HEK293 (cell line): Measurements from ENCODE around the gene MICAL3.
A peak's percentile ranks its signal among the peaks of the same experiment; 100 is the strongest.

Experiments used
- CTCF ChIA-PET: fragments of 350-600 bp; formaldehyde crosslinking; extraction: SDS; loops from one replicate; lab custom pipeline; 2021; ENCODE audit warnings: antibody characterized with exemption; lab: Yijun Ruan, JAX
- POLR2A ChIA-PET: fragments of 300-600 bp; formaldehyde crosslinking; extraction: SDS; loops from one replicate; lab custom pipeline; 2020; ENCODE audit warnings: antibody characterized with exemption, inconsistent platforms; lab: Yijun Ruan, JAX
- H3K27ac ChIP-seq: fragments of 200-500 bp; sonication (Bioruptor generic); 2 replicates; pipeline ENCODE4 v1.5.1; 2014; ENCODE audit warnings: low read depth, low read length, control low read depth, inconsistent platforms; ENCODE audit errors: extremely low read depth
- H3K36me3 ChIP-seq, 2 experiments: fragments of 200-500 bp in 1 of 2; sonication (Bioruptor generic) in 1 of 2; 1 replicate in 1 of 2; 2 replicates in 1 of 2; pipeline ENCODE4 v1.5.1; 2014 to 2017; ENCODE audit warnings: inconsistent platforms in 2 of 2, low read length in 2 of 2; ENCODE audit not compliant: control insufficient read depth in 2 of 2, insufficient read depth in 1 of 2
- H3K4me1 ChIP-seq: fragments of 200-500 bp; sonication (Bioruptor generic); 2 replicates; pipeline ENCODE4 v1.5.1; 2014; ENCODE audit warnings: mild to moderate bottlenecking, low read length, inconsistent platforms; ENCODE audit not compliant: control insufficient read depth, insufficient read depth
- H3K4me3 ChIP-seq: 2 replicates; pipeline ENCODE4 v1.5.1; 2011; ENCODE audit warnings: low read depth, mild to moderate bottlenecking, control low read depth, low read length, moderate library complexity
- H3K9me3 ChIP-seq: fragments of 200-500 bp; sonication (Bioruptor generic); 2 replicates; pipeline ENCODE4 v1.5.1; 2014; ENCODE audit warnings: low read depth, low read length, inconsistent platforms; ENCODE audit not compliant: control insufficient read depth, insufficient read depth
- GLI2 ChIP-seq: fragments of 450-650 bp; formaldehyde crosslinking; IDR thresholded peaks from 2 replicates; pipeline ENCODE4; 2017; ENCODE audit warnings: missing biosample characterization, missing genetic modification characterization, low read depth, borderline replicate concordance
- GLIS1 ChIP-seq: fragments of 450-650 bp; formaldehyde crosslinking; IDR thresholded peaks from 2 replicates; pipeline ENCODE4 v1.5.1; 2016; ENCODE audit warnings: missing biosample characterization, missing genetic modification characterization
- KLF1 ChIP-seq: fragments of 450-650 bp; formaldehyde crosslinking; IDR thresholded peaks from 2 replicates; pipeline ENCODE4 v1.5.1; 2016; ENCODE audit warnings: missing biosample characterization, missing genetic modification characterization
- YY1 ChIP-seq: fragments of 450-650 bp; formaldehyde crosslinking; IDR thresholded peaks from 2 replicates; pipeline ENCODE4 v1.5.1; 2018; ENCODE audit warnings: missing biosample characterization, missing genetic modification characterization
- ZFP3 ChIP-seq: fragments of 450-650 bp; formaldehyde crosslinking; IDR thresholded peaks from 2 replicates; pipeline ENCODE4 v1.5.1; 2016; ENCODE audit warnings: low read depth, missing biosample characterization, missing genetic modification characterization
- ZFP69B ChIP-seq: fragments of 450-650 bp; formaldehyde crosslinking; IDR thresholded peaks from 2 replicates; pipeline ENCODE4 v1.5.1; 2016; ENCODE audit warnings: missing biosample characterization, missing genetic modification characterization
- ZIC2 ChIP-seq: fragments of 450-650 bp; formaldehyde crosslinking; IDR thresholded peaks from 2 replicates; pipeline ENCODE4 v1.5.1; 2016; ENCODE audit warnings: missing biosample characterization, missing genetic modification characterization
- ZNF121 ChIP-seq: fragments of 450-650 bp; formaldehyde crosslinking; IDR thresholded peaks from 2 replicates; pipeline ENCODE4 v1.5.1; 2016; ENCODE audit warnings: missing biosample characterization, missing genetic modification characterization
- ZNF133 ChIP-seq: fragments of 450-650 bp; formaldehyde crosslinking; IDR thresholded peaks from 2 replicates; pipeline ENCODE4 v1.5.1; 2016; ENCODE audit warnings: missing biosample characterization, missing genetic modification characterization
- ZNF140 ChIP-seq: fragments of 450-650 bp; formaldehyde crosslinking; IDR thresholded peaks from 2 replicates; pipeline ENCODE4 v1.5.1; 2016; ENCODE audit warnings: missing biosample characterization, missing genetic modification characterization
- ZNF157 ChIP-seq: fragments of 450-650 bp; formaldehyde crosslinking; IDR thresholded peaks from 2 replicates; pipeline ENCODE4 v1.5.1; 2016; ENCODE audit warnings: missing biosample characterization, missing genetic modification characterization
- ZNF2 ChIP-seq: fragments of 450-650 bp; formaldehyde crosslinking; IDR thresholded peaks from 2 replicates; pipeline ENCODE4 v1.5.1; 2016; ENCODE audit warnings: missing biosample characterization, missing genetic modification characterization
- ZNF223 ChIP-seq: fragments of 450-650 bp; formaldehyde crosslinking; IDR thresholded peaks from 2 replicates; pipeline ENCODE4 v1.5.1; 2016; ENCODE audit warnings: missing biosample characterization, missing genetic modification characterization
- ZNF658 ChIP-seq: fragments of 450-650 bp; formaldehyde crosslinking; IDR thresholded peaks from 2 replicates; pipeline ENCODE4; 2016; ENCODE audit warnings: missing biosample characterization, missing genetic modification characterization
- ZNF701 ChIP-seq: fragments of 450-650 bp; formaldehyde crosslinking; IDR thresholded peaks from 2 replicates; pipeline ENCODE4 v1.5.1; 2016; ENCODE audit warnings: missing biosample characterization, missing genetic modification characterization
- TF ChIP-seq, protein P1 (sequence below): fragments of 450-650 bp; formaldehyde crosslinking; IDR thresholded peaks from 2 replicates; pipeline ENCODE4 v1.5.1; 2016; ENCODE audit warnings: missing biosample characterization, missing genetic modification characterization
- TF ChIP-seq, protein P2 (sequence below): fragments of 450-650 bp; formaldehyde crosslinking; IDR thresholded peaks from 2 replicates; pipeline ENCODE4 v1.5.1; 2016; ENCODE audit warnings: missing biosample characterization, missing genetic modification characterization
- TF ChIP-seq, protein P3 (sequence below): fragments of 450-650 bp; IDR thresholded peaks from 2 replicates; pipeline ENCODE4 v1.5.1; 2018; ENCODE audit warnings: missing biosample characterization, mild to moderate bottlenecking, missing genetic modification characterization
- TF ChIP-seq, protein P4 (sequence below): fragments of 450-650 bp; formaldehyde crosslinking; IDR thresholded peaks from 2 replicates; pipeline ENCODE4 v1.5.1; 2016; ENCODE audit warnings: missing biosample characterization, missing genetic modification characterization
- TF ChIP-seq, protein P5 (sequence below): fragments of 450-650 bp; formaldehyde crosslinking; IDR thresholded peaks from 2 replicates; pipeline ENCODE4 v1.5.1; 2016; ENCODE audit warnings: missing biosample characterization, missing genetic modification characterization
- TF ChIP-seq, protein P6 (sequence below): fragments of 450-650 bp; formaldehyde crosslinking; IDR thresholded peaks from 2 replicates; pipeline ENCODE4 v1.5.1; 2016; ENCODE audit warnings: missing biosample characterization, missing genetic modification characterization

The MICAL3 gene

DNA sequence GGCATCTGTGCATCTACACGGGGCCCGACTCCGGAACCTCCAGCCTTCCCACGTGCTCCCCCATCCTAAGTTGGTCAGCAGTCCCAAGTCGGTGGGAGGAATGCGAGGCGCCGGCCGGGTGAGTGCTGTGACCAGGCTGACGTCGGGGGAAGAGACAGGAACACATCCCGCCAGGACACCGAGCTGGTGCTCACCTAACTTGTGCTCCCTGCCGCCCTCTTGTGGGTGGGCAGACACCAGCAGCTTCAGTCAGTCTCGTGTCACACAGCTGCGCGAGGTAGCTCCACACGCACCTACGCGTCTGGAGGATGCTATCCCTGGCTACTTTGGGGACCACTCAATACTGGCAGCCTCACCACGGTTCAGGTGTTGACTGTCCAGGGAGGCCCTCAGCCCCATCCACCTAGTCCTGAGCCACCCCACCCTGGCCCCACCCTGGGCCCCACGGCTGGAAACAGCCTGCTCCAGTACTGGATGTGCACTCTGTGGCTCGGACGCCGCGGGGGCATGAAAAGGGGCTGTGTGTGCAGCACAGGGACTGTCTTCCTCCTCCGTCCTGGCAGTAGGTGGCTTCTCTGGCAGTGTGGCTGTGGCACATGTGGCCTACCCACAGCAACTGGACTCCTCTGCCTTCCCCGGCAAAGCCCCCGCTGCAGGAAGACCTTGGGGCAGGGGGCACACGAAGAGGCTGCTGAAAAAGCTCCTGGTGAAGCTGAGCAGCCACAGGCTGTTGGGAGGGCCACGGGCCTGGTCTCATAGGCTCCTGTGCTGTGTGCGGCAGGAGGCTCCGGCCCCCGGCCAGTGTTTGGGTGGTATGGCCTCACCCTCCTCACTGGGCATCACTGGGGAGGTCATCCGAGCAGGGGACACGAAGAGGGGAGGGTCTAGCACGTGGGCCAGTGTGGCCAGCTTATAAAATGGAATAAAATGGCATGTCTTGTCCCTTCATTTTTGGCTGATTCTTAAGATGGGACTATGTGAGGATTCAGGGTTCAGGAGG, 238.9 kb downstream of the MICAL3 start (continued):
- TF ChIP-seq, protein P1, sequence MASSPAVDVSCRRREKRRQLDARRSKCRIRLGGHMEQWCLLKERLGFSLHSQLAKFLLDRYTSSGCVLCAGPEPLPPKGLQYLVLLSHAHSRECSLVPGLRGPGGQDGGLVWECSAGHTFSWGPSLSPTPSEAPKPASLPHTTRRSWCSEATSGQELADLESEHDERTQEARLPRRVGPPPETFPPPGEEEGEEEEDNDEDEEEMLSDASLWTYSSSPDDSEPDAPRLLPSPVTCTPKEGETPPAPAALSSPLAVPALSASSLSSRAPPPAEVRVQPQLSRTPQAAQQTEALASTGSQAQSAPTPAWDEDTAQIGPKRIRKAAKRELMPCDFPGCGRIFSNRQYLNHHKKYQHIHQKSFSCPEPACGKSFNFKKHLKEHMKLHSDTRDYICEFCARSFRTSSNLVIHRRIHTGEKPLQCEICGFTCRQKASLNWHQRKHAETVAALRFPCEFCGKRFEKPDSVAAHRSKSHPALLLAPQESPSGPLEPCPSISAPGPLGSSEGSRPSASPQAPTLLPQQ (tag by site-specific recombination): 0 out of 2 replicates have a peak, but pooled peaks have one; percentile 32
- TF ChIP-seq ZNF658 (tag by site-specific recombination) (no peak), ZNF133 (tag by site-specific recombination) (no peak), ZNF2 (peak; percentile 88), ZFP3 (tag by site-specific recombination) (no peak), ZNF223 (tag by site-specific recombination) (no peak), ZFP69B (tag by site-specific recombination) (0 out of 2 replicates have a peak, but pooled peaks have one; percentile 15), ZNF140 (tag by site-specific recombination) (no peak), KLF1 (tag by site-specific recombination) (0 out of 2 replicates have a peak, but pooled peaks have one; percentile 18), ZNF701 (no peak)
- TF ChIP-seq, protein P2, sequence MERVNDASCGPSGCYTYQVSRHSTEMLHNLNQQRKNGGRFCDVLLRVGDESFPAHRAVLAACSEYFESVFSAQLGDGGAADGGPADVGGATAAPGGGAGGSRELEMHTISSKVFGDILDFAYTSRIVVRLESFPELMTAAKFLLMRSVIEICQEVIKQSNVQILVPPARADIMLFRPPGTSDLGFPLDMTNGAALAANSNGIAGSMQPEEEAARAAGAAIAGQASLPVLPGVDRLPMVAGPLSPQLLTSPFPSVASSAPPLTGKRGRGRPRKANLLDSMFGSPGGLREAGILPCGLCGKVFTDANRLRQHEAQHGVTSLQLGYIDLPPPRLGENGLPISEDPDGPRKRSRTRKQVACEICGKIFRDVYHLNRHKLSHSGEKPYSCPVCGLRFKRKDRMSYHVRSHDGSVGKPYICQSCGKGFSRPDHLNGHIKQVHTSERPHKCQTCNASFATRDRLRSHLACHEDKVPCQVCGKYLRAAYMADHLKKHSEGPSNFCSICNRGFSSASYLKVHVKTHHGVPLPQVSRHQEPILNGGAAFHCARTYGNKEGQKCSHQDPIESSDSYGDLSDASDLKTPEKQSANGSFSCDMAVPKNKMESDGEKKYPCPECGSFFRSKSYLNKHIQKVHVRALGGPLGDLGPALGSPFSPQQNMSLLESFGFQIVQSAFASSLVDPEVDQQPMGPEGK (tag by site-specific recombination): peak; percentile 40; the same call in 1 of the 2 replicates
- TF ChIP-seq, protein P3, sequence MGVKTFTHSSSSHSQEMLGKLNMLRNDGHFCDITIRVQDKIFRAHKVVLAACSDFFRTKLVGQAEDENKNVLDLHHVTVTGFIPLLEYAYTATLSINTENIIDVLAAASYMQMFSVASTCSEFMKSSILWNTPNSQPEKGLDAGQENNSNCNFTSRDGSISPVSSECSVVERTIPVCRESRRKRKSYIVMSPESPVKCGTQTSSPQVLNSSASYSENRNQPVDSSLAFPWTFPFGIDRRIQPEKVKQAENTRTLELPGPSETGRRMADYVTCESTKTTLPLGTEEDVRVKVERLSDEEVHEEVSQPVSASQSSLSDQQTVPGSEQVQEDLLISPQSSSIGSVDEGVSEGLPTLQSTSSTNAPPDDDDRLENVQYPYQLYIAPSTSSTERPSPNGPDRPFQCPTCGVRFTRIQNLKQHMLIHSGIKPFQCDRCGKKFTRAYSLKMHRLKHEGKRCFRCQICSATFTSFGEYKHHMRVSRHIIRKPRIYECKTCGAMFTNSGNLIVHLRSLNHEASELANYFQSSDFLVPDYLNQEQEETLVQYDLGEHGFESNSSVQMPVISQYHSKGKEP (tag by site-specific recombination): no peak
- TF ChIP-seq, protein P4, sequence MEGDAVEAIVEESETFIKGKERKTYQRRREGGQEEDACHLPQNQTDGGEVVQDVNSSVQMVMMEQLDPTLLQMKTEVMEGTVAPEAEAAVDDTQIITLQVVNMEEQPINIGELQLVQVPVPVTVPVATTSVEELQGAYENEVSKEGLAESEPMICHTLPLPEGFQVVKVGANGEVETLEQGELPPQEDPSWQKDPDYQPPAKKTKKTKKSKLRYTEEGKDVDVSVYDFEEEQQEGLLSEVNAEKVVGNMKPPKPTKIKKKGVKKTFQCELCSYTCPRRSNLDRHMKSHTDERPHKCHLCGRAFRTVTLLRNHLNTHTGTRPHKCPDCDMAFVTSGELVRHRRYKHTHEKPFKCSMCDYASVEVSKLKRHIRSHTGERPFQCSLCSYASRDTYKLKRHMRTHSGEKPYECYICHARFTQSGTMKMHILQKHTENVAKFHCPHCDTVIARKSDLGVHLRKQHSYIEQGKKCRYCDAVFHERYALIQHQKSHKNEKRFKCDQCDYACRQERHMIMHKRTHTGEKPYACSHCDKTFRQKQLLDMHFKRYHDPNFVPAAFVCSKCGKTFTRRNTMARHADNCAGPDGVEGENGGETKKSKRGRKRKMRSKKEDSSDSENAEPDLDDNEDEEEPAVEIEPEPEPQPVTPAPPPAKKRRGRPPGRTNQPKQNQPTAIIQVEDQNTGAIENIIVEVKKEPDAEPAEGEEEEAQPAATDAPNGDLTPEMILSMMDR (tag by site-specific recombination): peak; percentile 88

DNA sequence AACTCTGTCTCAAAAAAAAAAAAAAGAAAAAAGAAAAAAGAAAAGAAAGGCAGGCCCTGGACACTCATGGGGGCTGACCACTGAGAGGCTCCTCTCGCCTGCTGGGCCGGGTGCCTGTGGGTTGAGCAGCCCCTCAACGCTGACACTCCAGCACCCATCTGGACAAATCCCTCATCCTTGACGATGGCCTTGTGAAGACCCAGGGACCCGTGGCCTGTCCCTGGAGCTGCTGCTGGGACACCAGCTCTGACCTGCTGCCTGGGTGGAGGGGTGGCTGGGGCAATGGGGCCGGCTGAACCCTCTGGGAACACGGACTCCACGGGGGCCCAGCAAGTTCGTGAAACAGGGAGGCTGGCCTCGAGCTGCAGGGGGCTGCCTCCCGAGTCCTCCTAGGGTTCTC, 239.6 kb downstream of the MICAL3 start:
- ChIA-PET POLR2A (interaction anchor here (1.0 to 1.5 kb wide), 5 partner anchors 11 to 293 kb away, joined by 3 to 5 read pairs (median 4); partner anchors contain the start of gene PEX26), CTCF (interaction anchor here (0.6 to 4.9 kb wide), 11 partner anchors 20 to 229 kb away, joined by 3 to 63 read pairs (median 4); no protein-coding TSS in a partner anchor)
- no peak for TF ChIP-seq ZNF157 (tag by site-specific recombination)
- no peak for TF ChIP-seq ZNF121 (tag by site-specific recombination)
- TF ChIP-seq, protein P5, sequence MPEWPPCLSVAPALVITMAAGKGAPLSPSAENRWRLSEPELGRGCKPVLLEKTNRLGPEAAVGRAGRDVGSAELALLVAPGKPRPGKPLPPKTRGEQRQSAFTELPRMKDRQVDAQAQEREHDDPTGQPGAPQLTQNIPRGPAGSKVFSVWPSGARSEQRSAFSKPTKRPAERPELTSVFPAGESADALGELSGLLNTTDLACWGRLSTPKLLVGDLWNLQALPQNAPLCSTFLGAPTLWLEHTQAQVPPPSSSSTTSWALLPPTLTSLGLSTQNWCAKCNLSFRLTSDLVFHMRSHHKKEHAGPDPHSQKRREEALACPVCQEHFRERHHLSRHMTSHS (tag by site-specific recombination): no peak
- no peak for TF ChIP-seq GLI2 (tag by site-specific recombination)
- TF ChIP-seq, protein P6, sequence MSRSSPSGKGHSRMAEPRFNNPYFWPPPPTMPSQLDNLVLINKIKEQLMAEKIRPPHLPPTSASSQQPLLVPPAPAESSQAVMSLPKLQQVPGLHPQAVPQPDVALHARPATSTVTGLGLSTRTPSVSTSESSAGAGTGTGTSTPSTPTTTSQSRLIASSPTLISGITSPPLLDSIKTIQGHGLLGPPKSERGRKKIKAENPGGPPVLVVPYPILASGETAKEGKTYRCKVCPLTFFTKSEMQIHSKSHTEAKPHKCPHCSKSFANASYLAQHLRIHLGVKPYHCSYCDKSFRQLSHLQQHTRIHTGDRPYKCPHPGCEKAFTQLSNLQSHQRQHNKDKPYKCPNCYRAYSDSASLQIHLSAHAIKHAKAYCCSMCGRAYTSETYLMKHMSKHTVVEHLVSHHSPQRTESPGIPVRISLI (tag by site-specific recombination): no peak
- peak; percentile 43; the same call in 1 of the 2 replicates for TF ChIP-seq GLIS1
- TF ChIP-seq YY1: no peak
- peak; percentile 44 for TF ChIP-seq ZIC2 (tag by site-specific recombination)
- peaks cover 0 to 17% of the 10 kb centered on the region in 2 experiments; a peak in 1 of 3 replicates for H3K36me3 ChIP-seq
- H3K4me3 ChIP-seq: no peak overlapping the region
- H3K4me1 ChIP-seq: peaks cover 3% of the 10 kb centered on the region; the same call in 1 of the 2 replicates
- H3K27ac ChIP-seq: no peak overlapping the region
- H3K9me3 ChIP-seq: no peaks in the 10 kb centered on the region
